ENCODE results near the gene NEK7. TPM values are rescaled to one million over a fixed set of nuclear protein-coding genes. Genes with fewer than 3 reads are reported as not detected.

The NEK7 gene
- total RNA-seq, 1 experiment from 2014 or later, result 51.1 TPM

DNA sequence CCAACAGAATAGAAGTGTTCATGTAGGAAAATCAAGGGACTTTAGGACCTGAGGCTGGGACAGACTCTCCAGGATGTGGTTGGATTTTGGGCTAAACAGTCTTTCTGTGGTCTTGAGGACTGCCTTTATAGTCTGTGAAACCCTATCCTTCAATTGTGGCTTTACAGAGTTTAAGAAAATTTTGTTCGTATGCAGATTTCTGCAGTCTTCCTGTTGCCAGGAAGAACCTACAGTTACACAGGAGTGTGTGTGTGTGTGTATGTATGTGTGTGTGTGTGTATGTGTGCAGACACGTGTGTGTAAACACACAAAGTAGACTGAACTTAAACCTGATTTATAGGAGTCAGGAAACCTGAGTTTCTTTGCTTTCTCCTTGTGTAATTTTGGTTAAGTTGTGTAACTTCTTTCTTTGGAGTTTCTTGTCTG lies 22.8 kb downstream of the NEK7 start:
- Mint-ChIP-seq H3K27ac (ENCODE audit: low read depth, unreplicated experiment) (peak overlapping the region; percentile 14), H3K4me1 (ENCODE audit: insufficient read depth, unreplicated experiment) (peaks cover 29% of the 10 kb centered on the region), H3K27me3 (ENCODE audit: insufficient read depth, unreplicated experiment) (no peaks in the 10 kb centered on the region), H3K9me3 (ENCODE audit: unreplicated experiment) (no peaks in the 10 kb centered on the region), H3K4me3 (ENCODE audit: unreplicated experiment) (no peak overlapping the region), H3K36me3 (ENCODE audit: insufficient read depth, unreplicated experiment) (no peaks in the 10 kb centered on the region)
- no TSS peak for BruUV-seq (replicated peaks)
- TF ChIP-seq, protein P1, sequence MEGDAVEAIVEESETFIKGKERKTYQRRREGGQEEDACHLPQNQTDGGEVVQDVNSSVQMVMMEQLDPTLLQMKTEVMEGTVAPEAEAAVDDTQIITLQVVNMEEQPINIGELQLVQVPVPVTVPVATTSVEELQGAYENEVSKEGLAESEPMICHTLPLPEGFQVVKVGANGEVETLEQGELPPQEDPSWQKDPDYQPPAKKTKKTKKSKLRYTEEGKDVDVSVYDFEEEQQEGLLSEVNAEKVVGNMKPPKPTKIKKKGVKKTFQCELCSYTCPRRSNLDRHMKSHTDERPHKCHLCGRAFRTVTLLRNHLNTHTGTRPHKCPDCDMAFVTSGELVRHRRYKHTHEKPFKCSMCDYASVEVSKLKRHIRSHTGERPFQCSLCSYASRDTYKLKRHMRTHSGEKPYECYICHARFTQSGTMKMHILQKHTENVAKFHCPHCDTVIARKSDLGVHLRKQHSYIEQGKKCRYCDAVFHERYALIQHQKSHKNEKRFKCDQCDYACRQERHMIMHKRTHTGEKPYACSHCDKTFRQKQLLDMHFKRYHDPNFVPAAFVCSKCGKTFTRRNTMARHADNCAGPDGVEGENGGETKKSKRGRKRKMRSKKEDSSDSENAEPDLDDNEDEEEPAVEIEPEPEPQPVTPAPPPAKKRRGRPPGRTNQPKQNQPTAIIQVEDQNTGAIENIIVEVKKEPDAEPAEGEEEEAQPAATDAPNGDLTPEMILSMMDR (IDR thresholded peaks at IDR 0.05; ENCODE audit: unreplicated experiment), result no peak
- ChIA-PET CTCF (no interaction called here), POLR2A (no interaction called here)
- intact Hi-C loops (cut with micrococcal nuclease), result no loop called here
- DNase-seq (ENCODE audit: unreplicated experiment), result no peak

DNA sequence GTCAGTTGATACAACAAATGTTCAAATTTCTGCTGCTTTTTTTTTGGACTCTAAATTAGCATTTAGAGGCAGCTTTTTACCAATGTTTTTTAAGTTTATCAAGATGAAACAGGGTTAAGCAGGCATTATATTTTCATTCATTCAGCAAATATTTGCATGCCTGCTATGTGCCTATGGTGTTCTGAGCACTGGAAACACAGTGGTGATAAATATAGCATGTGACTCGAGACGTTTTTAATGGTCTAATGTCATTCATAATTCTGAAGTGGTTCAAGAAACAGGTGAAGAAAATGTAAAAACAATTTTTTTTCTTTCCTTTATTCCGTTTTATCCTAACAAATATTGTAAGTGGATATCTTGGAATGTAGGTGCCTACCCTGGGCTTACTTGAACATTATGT lies 26.8 kb downstream of the NEK7 start:
- intact Hi-C loops (cut with micrococcal nuclease), result no loop called here
- H3K4me1 Mint-ChIP-seq (ENCODE audit: insufficient read depth, unreplicated experiment), result peaks cover 22% of the 10 kb centered on the region
- H3K4me3 Mint-ChIP-seq (ENCODE audit: unreplicated experiment), result no peak overlapping the region
- H3K27me3 Mint-ChIP-seq (ENCODE audit: insufficient read depth, unreplicated experiment), result no peaks in the 10 kb centered on the region
- H3K9me3 Mint-ChIP-seq (ENCODE audit: unreplicated experiment), result no peaks in the 10 kb centered on the region
- TF ChIP-seq, protein P1 (IDR thresholded peaks at IDR 0.05; ENCODE audit: unreplicated experiment), result no peak
- POLR2A ChIA-PET, result interaction anchor here (1.2 to 1.7 kb wide), 2 partner anchors 10 to 27 kb away, joined by 4 to 6 read pairs; partner anchors contain the start of gene NEK7
- no peak for DNase-seq (ENCODE audit: unreplicated experiment)
- BruUV-seq (replicated peaks), result no TSS peak
- CTCF ChIA-PET, result interaction anchor here (0.8 to 1.9 kb wide), 2 partner anchors 16 to 282 kb away, joined by 4 read pairs; no protein-coding TSS in a partner anchor
- H3K27ac Mint-ChIP-seq (ENCODE audit: low read depth, unreplicated experiment), result no peak overlapping the region
- H3K36me3 Mint-ChIP-seq (ENCODE audit: insufficient read depth, unreplicated experiment), result no peaks in the 10 kb centered on the region

DNA sequence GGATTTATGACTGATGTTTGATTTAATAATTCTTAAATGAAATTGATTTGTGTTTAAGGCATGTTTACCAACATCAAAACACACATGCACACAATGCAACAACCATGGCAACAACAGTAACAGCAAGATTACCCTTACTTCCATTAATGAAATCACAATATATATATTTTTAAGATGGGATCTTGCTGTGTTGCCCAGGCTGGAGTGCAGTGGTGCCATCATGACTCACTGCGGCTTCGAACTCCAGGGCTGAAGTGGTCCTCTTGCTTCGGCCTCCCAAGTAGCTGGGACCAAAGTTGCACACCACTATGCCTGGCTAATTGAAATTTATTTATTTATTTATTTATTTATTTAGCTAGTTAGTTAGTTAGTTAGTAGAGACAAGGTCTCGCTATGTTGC lies 27.7 kb downstream of the NEK7 start:
- POLR2A ChIA-PET, result interaction anchor here (0.6 to 1.7 kb wide), 4 partner anchors 11 to 278 kb away, joined by 3 to 6 read pairs (median 4); partner anchors contain the start of gene NEK7
- intact Hi-C loops (cut with micrococcal nuclease), result no loop called here
- Mint-ChIP-seq H3K9me3 (ENCODE audit: unreplicated experiment) (no peaks in the 10 kb centered on the region), H3K4me3 (ENCODE audit: unreplicated experiment) (no peak overlapping the region), H3K4me1 (ENCODE audit: insufficient read depth, unreplicated experiment) (peaks cover 18% of the 10 kb centered on the region), H3K27me3 (ENCODE audit: insufficient read depth, unreplicated experiment) (no peaks in the 10 kb centered on the region), H3K27ac (ENCODE audit: low read depth, unreplicated experiment) (no peak overlapping the region), H3K36me3 (ENCODE audit: insufficient read depth, unreplicated experiment) (no peaks in the 10 kb centered on the region)
- no TSS peak for BruUV-seq (replicated peaks)
- TF ChIP-seq, protein P1 (IDR thresholded peaks at IDR 0.05; ENCODE audit: unreplicated experiment), result no peak
- DNase-seq (ENCODE audit: unreplicated experiment), result no peak
- CTCF ChIA-PET, result interaction anchor here (0.8 to 1.9 kb wide), 4 partner anchors 11 to 281 kb away, joined by 3 to 5 read pairs (median 4); no protein-coding TSS in a partner anchor

DNA sequence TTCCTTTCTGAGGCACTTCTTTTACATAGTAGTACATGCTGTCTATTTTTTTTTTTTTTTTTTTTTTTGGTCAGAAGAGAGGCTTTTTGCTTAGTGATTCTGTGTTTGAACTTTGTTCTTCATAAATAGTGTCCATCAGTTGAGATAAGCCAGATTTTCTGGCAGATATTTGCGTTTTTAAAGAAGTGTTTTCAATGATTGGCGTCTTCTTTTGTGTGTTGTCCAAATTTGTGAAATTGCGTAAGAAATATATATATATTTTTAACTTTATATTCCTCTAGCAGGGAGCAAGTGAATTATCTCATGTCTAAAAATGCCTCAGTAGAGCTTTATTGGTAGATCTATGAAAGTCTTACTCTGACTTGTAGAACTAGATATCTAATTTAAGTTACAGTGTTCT lies 28.3 kb downstream of the NEK7 start:
- ChIA-PET CTCF (interaction anchor here (0.9 kb wide), 1 partner anchor 12 kb away, joined by 5 read pairs; no protein-coding TSS in a partner anchor), POLR2A (interaction anchor here (0.5 to 1.7 kb wide), 7 partner anchors 9 to 278 kb away, joined by 3 to 4 read pairs (median 3); no protein-coding TSS in a partner anchor)
- no peak for DNase-seq (ENCODE audit: unreplicated experiment)
- intact Hi-C loops (cut with micrococcal nuclease), result no loop called here
- peak overlapping the region; percentile 19 for H3K27ac Mint-ChIP-seq (ENCODE audit: low read depth, unreplicated experiment)
- no peaks in the 10 kb centered on the region for H3K27me3 Mint-ChIP-seq (ENCODE audit: insufficient read depth, unreplicated experiment)
- no peaks in the 10 kb centered on the region for H3K36me3 Mint-ChIP-seq (ENCODE audit: insufficient read depth, unreplicated experiment)
- no peak overlapping the region for H3K4me3 Mint-ChIP-seq (ENCODE audit: unreplicated experiment)
- BruUV-seq (replicated peaks), result no TSS peak
- H3K9me3 Mint-ChIP-seq (ENCODE audit: unreplicated experiment), result no peaks in the 10 kb centered on the region
- peaks cover 12% of the 10 kb centered on the region for H3K4me1 Mint-ChIP-seq (ENCODE audit: insufficient read depth, unreplicated experiment)
- TF ChIP-seq, protein P1 (IDR thresholded peaks at IDR 0.05; ENCODE audit: unreplicated experiment), result no peak

Data from MCF 10A (cell line).